Fibroblast of pulmonary artery (primary cell): ENCODE data around the gene SNTB2.

Source experiments
- DNase-seq: peaks from one replicate; pipeline ENCODE4 v3.0.0-alpha.2; 2010; ENCODE audit warnings: low read depth
- H3K4me3 ChIP-seq: replicated peaks from 2 replicates; pipeline ENCODE4 v1.5.1; 2011; ENCODE audit warnings: low read depth, mild to moderate bottlenecking, control low read depth, low read length, moderate library complexity
- CTCF ChIP-seq: IDR thresholded peaks from 2 replicates; pipeline ENCODE4 v1.5.1; 2011; ENCODE audit warnings: mild to moderate bottlenecking, control low read depth, low read length, inconsistent platforms; ENCODE audit errors: missing control alignments

The SNTB2 gene

DNA sequence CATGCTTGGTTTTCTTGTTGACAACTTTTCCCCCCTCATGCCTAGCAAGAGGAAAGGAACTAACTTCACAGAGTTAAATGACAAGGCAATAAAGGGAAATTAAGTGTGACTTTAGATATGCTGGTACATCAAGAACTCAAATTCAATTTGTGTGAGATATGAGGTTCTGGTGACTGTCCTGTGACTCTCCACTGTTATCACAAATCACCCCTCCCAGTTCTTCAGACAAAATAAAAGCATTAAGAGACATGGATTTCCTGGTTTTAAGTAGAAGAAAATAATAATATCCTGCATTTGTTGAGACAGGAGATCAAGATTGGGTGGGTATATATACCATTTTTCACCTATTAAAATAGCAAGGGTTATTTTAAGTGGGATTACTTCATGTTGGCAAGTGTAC is 46.2 kb downstream of the SNTB2 start:
- no peak for TF ChIP-seq CTCF
- no peak for DNase-seq
- H3K4me3 ChIP-seq, result no peak overlapping the region

DNA sequence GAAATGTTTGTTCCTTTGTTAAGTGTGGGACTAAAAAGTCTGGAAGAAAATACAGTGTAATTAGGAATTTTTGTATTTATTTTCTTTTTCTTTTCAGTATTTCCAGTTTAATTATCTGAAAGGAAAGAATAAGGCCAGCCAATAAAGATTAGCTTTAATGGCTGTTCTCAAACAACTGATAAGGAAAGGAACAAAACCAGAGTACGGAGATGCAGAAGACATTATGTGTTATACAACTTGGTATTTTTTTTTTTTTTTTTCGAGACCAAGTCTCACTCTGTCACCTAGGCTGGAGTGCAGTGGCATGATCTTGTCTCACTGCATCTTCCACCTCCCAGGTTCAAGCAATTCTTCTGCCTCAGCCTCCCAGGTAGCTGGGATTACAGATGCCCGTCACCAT is 47.5 kb downstream of the SNTB2 start:
- TF ChIP-seq CTCF, result no peak
- no peak overlapping the region for H3K4me3 ChIP-seq
- no peak for DNase-seq

GRCh38 chr16:69236319-69236718 is 49.4 kb downstream of the SNTB2 start:
- TF ChIP-seq CTCF, result no peak
- no peak for DNase-seq
- H3K4me3 ChIP-seq, result no peak overlapping the region

DNA sequence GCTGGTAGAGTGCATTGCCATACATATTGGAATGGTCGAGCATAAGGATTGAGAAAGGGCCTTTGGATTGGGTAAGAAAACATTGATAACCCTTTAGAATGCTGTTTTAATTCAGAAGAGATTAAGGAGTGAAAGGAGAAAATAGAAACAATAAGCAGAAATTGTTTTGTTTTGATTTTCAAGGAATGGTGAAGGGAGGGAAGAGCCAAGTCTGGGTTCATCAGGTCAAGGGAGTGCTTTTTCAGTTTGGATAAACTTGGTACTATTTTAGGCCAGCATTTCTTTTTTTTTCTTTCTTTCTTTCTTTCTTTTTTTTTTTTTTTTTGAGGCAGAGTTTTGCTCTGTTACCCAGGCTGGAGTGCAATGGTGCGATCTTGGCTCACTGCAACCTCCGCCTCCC is 50.3 kb downstream of the SNTB2 start:
- no peak for DNase-seq
- no peak overlapping the region for H3K4me3 ChIP-seq
- TF ChIP-seq CTCF, result no peak

GRCh38 chr16:69239851-69240250 is 52.9 kb downstream of the SNTB2 start:
- H3K4me3 ChIP-seq, result no peak overlapping the region
- TF ChIP-seq CTCF, result no peak
- DNase-seq, result no peak

GRCh38 chr16:69240331-69240730 is 53.4 kb downstream of the SNTB2 start:
- no peak for TF ChIP-seq CTCF
- no peak overlapping the region for H3K4me3 ChIP-seq
- DNase-seq, result no peak

- no peak for TF ChIP-seq CTCF
- H3K4me3 ChIP-seq, result no peak overlapping the region
- DNase-seq, result peak; percentile 17
Measured at GRCh38 chr16:69241926-69242325, 55.0 kb downstream of the SNTB2 start.
